GM21528 (cell line): ENCODE results near the gene RUFY3.
A peak's percentile ranks its signal among the peaks of the same experiment; 100 is the strongest.
"Not testable (repeated sequence)": the region's sequence is repeated elsewhere in the genome, so short reads cannot be mapped to it uniquely, and the experiment has no call there.

ENCODE experiments used
- ATAC-seq: cut with Tn5 transposase; IDR thresholded peaks from one replicate; pipeline ENCODE4 v1.9.1; 2021; ENCODE audit warnings: mild to moderate bottlenecking, moderate library complexity; ENCODE audit not compliant: unreplicated experiment, low FRiP score

The RUFY3 gene, protein sequence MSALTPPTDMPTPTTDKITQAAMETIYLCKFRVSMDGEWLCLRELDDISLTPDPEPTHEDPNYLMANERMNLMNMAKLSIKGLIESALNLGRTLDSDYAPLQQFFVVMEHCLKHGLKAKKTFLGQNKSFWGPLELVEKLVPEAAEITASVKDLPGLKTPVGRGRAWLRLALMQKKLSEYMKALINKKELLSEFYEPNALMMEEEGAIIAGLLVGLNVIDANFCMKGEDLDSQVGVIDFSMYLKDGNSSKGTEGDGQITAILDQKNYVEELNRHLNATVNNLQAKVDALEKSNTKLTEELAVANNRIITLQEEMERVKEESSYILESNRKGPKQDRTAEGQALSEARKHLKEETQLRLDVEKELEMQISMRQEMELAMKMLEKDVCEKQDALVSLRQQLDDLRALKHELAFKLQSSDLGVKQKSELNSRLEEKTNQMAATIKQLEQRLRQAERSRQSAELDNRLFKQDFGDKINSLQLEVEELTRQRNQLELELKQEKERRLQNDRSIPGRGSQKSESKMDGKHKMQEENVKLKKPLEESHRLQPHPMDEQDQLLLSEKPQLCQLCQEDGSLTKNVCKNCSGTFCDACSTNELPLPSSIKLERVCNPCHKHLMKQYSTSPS

DNA sequence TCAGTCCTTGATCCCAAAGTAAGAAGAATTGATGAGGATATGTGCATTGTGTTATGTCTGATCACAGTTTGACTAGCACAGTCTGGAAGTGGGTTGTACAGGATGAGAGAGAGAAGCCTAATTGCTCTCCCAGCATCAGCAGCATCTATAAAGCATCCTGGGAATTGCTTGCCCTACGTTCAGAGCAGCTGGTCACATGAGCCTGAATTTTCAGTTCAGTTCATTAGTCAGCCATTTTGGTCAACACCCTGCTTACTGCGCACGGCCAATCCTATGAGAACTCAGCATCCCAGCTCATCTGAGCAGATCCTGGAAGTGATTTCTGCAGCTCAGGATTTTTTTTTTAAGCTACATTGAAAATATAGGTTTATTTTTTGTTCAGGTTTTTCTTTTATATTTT is at the start of gene RUFY3:
Gene RUFY3 (plus strand): TSS at position 218 of the 400 bp plus-strand sequence. CDS start 610 bp downstream, outside the sequence.
- no peak for ATAC-seq

DNA sequence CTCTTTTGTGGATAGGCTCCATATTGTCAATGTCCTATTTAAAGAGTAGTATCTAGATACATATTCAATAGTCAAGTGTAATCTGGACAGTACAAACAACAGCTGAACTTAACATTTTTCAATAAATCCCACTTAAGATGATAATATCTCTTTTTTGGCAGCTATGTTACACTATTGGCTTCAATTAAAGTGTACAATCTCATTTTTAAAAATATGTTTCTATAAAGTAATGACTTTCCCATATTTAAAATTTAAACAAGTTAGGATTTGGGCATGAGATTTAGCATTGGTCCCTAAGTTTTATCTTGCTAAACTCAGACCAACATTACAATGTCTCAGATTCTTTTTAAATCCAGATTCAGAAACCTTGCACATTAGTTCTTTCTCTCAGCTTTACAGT is 47.6 kb upstream of the RUFY3 start:
- ATAC-seq, result no peak

DNA sequence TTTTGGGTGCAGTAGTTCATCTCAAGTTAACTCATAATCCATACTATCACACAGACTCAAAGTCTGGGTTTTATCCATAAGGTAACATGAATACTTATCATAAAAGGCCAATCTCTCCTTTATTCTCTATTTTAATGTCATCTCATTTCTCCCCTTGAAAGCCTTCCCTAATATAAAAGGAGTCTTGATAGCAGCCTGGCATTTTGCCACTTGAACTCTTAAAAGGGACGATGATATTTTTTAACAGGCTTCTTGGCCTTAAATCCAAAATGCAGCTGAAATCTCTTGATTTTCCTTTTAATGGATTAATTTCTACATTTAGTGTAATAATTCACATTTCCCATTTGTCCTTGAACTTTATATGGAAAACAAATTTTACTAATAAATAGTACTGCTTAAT is 47.0 kb upstream of the RUFY3 start:
- ATAC-seq, result no peak

DNA sequence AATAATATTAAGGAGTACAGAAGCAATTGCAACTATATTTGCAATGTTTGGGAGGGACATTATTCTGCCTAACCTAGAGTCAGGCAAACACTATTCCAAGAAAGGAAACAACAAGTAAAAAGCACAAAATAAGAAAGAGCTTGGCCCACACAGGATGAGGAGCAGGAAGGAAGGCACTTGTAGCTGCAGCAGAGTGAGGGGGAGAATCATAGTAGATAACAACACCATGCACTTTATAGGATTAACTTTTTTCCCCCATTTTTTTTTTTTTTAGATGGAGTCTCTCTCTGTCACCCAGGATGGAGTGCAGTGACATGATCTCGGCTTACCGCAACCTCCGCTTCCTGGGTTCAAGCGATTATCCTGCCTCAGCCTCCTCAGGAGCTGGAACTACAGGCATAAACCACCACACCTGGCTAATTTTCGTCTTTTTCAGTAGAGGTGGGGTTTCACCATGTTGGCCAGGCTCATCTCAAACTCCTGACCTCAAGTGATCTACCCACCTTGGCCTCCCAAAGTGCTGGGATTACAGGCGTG is 45.1 kb upstream of the RUFY3 start:
- no peak for ATAC-seq

DNA sequence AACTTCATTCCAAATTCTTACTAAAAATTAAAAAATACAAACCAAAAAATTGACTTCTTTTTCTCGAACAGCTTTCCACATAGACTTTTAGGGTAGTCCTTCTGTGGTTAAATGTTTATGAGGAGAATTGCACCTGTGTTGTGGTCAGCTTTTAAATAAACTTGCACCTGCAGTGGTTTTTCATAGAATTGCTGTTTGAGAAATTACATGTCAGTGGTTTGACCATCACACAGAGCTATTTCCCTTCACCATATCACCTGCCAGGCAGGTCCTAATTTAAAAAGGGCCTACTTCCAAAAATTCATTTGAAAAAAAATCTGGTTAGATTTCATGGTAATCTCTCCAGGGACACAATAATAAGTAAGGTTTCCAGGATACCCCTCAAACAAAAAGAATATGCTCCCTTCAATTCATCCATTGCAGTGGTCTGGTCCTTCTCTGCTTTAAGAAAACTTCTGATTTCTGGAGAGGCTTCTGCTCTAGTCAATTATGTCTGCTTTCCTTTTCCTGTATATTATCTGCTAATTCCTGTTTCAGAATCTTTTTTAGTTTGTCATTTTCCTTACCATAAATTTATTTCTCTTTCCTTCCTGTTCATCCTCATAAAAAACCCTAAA is 43.3 kb upstream of the RUFY3 start:
- peak; percentile 78 for ATAC-seq

DNA sequence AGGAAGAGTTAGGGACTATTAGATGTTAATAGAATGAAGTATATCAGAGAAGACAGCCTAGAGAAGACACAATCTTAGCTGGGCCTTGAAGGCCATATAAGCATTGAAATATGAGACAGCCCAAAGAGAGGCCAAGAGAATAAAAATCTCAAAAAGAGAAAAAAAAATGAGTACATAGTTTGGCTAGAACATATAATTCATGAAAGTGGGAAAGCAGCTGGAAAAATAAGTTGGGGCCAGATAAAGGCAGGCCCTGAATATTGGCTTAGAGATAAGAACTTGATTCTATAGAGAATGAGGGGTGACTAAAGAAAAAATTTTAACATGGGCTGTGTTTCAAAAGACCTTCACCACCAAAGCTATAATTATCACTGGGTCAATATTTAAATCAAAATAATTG is 40.8 kb upstream of the RUFY3 start:
- ATAC-seq, result no peak

DNA sequence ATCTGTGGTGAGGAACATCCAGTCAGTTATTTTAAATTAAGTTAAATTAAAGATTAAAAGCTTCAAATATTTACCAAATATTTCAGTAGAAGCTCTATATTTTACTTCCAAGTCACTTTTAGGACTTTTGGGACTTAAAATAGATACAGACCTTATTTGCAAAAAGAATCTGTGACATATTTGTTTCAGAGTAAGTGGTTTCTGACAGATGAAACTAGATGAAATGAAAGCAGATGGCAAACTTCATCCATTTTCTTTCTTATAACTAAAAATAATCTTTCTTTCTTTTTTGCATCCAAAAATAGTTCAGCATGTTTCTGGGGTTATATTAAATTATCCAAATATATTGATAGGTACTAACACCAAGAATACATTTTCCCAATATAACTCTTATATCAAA is 40.1 kb upstream of the RUFY3 start:
- no peak for ATAC-seq

DNA sequence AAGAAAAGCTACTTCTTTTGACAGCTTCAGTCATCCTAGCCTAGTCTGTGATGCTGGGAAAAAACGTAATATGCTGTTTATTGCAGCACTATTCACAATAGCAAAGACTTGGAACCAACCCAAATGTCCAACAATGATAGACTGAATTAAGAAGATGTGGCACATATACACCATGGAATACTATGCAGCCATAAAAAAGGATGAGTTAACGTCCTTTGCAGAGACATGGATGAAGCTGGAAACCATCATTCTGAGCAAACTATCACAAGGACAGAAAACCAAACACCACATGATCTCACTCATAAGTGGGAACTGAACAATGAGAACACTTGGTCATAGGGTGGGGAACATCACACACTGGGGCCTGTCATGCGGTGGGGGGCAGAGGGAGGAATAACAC is 39.6 kb upstream of the RUFY3 start:
- not testable (repeated sequence) for ATAC-seq

DNA sequence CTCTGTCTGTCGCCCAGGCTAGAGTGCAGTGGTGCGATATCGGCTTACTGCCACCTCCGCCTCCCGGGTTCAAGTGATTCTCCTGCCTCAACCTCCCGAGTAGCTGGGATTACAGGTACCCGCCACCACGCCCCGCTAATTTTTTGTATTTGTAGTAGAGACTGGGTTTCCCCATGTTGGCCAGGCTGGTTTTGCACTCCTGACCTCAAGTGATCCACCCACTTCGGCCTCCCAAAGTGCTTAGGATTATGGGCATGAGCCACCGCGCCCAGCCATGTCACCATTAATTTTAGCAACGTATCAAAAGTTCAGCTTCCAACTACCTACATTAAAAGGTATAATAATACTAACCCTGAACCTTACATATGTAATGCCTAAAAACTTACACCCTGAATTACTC is 34.4 kb upstream of the RUFY3 start:
- ATAC-seq, result no peak

DNA sequence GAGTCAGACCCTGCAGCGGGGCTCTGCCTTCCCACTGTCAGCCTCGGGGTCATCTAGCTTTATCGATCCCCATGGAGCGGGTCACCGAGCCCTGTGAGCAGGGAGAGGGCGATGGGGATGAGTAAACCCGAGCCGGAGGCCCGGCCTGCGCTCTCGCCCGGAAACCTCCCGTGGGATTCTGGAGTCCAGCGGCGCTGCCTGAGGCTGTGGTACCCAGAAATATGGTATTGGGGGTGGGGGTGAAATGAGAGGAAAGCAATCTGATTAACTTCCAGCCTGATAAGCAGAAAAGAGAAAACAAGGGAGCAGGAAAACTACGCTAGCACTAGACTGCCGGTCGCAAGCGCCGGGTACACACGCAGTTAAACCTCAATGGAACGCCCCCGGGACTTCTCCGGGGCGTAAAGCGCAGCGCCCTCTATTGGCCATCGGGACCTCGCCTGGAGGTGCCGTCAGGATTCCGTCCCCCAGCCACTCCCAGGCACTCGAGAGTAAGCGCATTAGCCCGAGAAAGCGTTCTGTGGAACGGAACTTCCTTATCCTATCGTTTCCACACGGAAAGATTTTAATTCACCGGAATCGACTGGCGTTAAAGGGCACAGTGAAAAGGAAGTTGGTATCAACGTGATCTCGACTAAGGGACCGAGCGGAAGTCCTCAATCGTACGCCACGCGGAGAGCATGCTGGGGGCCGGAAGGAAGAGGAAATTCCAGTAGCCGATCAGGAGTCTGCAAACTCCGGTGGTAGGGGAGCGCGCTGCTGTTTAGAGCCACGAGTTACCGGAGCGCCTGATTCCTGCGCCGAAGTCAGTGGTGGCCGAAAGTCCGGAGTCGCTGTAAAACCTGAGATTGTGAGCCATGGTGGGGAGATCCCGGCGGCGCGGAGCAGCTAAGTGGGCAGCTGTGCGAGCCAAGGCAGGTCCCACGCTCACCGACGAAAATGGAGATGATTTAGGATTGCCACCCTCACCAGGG is 33.7 kb upstream of the RUFY3 start, which contains the start of gene UTP3:
Gene UTP3 (plus strand): TSS at position 712 of the 974 bp plus-strand sequence. CDS start 146 bp downstream, at position 858.
- peak; percentile 95 for ATAC-seq

DNA sequence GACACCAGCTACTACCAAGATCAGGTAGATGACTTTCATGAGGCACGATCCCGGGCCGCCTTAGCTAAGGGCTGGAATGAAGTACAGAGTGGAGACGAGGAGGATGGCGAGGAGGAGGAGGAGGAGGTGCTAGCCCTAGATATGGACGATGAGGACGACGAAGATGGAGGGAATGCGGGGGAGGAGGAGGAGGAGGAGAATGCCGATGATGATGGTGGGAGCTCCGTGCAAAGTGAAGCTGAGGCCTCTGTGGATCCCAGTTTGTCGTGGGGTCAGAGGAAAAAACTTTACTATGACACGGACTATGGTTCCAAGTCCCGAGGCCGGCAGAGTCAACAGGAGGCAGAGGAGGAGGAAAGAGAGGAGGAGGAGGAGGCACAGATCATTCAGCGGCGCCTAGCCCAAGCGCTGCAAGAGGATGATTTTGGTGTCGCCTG is 33.0 kb upstream of the RUFY3 start:
- no peak for ATAC-seq

DNA sequence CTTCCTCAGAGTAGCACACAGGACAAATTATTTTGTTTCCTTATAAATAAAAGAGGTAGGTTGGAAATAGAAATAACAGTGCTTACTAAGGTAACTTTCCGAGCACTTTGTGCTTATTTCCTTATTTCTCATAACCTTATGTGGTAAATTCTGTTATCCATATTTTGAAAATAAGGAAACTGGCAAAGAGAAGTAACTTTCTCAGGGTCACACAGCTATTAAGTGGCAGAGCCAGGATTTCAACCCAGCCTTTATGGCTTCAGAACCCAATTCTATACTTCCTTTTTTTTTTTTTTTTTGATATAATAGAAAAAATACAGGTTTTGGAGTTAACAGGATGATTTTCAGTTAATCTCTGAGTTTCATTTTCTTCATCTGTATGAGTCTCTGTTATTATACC is 30.1 kb upstream of the RUFY3 start:
- no peak for ATAC-seq

DNA sequence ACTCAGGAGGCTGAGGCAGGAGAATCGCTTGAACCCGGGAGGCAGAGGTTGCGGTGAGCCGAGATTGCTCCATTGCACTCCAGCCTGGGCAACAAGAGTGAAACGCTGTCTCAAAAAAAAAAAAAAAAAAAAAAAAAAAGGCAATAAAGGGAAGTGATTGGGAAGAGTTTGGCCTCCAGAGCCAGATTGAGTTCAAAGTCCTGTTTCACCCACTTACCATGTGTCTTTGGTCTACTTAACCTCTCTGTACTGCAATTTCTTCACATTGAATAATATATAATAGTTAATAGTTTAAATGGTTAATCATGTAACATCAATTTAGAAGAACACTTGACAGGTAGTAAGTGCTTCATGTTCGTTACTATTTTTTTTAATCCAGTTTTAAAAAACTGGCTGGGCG is 27.1 kb upstream of the RUFY3 start:
- not testable (repeated sequence) for ATAC-seq

DNA sequence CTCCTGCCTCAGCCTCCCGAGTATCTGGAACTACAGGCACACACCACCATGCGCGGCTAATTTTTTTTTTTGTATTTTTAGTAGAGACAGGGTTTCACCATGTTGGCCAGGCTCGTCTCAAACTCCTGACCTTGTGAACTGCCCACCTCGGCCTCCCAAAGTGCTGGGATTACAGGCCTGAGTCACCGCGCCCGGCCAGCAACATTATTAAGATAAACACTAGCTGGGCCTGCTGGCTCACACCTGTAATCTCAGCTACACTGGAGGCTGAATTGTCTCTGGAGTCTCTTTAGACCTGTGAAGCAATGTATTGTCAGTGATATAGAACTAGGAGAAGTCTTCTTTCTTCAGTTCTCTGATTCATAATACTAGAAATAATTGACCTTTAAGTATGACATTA is 23.3 kb upstream of the RUFY3 start:
- ATAC-seq, result not testable (repeated sequence)

DNA sequence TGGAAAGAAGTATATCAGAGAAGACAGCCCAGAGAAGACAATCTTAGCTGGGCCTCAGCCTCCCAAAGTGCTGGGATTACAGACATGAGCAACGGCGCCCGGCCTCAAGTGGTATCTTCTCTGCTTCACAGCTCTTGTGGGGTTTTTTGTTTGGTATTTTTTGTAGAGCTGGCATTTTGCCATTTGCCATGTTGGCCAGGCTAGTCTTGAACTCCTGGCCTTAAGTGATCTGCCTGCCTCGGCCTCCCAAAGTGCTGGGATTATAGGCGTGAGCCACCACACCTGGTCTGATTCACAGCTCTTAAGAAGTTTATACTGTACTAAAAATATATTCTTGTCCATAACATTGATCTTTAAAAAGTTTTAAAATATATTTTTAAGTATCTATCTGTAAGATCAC is 21.1 kb upstream of the RUFY3 start:
- ATAC-seq, result no peak

DNA sequence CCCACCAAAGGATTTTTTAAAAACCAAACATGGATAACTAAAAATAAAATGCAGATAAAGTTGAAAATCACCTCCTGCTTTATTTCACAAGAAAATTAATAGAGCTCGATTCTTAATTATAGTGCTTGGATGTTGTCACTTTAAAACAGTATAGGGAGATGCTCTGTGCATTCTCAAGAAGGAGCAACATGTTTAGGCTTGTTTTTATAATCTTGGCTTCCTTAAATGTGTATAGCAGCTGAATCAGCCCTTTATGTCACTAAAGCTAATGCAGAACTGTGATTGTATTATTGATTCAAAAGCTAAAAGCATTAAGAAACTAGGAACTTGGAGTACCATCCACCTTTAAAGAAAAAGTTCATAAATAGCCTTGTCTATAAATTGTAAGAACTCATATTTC is 20.5 kb upstream of the RUFY3 start:
- no peak for ATAC-seq

DNA sequence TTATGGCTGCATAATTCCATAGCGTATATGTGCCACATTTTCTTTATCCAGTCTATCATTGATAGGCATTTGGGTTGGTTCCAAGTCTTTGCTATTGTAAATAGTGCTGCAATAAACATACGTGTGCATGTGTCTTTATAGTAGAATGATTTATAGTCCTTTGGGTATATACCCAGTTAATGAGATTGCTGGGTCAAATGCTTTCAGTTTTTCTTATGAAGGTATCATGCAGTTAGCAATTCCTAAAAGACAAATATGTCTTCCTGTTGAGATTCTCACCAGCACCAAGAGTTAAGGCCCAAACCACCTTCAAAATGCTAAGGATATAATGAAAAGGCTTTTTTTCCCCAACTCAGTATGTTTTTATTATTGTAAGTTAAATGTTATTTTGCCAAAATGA is 19.2 kb upstream of the RUFY3 start:
- ATAC-seq, result not testable (repeated sequence)

DNA sequence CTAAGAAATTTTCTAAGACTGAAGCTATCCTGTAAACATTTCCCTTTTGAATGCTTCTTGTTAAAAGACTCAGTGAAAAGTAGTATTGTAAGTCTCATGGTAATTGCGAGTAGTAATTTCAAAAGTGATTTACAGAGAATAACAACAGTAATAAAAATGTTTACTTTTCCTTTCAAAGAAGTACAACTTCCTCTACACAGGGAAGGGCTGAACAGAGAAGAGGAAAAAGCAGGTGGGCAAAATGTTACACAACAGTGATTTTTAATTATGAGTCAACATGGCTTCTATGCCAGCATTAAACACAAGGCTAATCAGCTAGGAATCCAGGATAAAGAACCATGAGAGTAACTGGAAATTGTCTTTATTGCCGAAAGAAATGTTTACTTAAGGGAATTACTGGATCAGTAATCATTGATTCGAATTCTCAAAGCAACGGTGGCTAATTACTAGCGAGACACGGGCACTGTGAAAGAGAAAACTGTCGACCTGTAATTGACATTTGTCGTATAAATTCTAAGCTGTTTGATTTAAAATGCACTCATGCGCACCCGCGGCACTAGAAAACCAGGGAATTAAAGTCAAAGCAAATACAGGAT is 18.0 kb upstream of the RUFY3 start:
- no peak for ATAC-seq

DNA sequence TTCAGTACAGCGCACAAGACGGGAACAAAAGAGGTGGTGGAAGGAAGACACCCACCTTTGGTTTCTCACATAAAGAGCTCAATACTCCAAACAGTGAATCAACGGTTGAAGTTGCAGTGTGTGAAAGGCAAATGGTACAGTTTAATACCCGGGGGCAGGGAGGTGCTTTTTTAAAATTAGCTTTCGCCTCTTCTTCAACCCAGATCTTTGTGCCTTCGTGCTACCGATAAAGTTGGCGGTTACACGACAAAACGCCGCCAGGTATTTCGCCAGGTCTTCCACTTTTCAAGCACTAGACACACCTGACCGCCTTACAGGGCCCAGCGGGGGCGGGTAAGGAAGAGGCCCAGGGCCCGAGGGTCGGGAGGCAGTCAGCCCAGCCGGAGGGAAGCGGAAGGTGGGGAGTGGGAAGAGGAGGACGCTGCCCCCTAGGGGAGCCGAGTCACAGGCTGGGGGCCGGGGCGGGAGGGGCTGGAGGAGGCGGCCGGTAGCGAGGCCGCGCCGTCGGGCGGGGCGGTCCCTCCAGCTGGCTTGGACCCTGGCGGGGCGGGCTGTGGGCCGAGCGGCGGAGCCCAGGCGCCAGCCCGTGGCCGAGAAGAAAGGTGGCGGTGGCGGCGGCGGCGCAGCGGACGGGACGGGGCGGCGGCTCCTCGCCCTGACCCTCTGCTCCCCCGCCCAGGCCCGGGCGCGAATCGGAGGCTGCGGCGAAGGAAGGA is 17.4 kb upstream of the RUFY3 start:
- ATAC-seq, result peak; percentile 69
